ENCODE results near the gene CKS1B. TPM values are rescaled to one million over a fixed set of nuclear protein-coding genes. Genes with fewer than 3 reads are reported as not detected.

The CKS1B gene
- total RNA-seq, 4 donors from 2014 or later, result 3.6 to 15.7 (median 7.9) TPM

DNA sequence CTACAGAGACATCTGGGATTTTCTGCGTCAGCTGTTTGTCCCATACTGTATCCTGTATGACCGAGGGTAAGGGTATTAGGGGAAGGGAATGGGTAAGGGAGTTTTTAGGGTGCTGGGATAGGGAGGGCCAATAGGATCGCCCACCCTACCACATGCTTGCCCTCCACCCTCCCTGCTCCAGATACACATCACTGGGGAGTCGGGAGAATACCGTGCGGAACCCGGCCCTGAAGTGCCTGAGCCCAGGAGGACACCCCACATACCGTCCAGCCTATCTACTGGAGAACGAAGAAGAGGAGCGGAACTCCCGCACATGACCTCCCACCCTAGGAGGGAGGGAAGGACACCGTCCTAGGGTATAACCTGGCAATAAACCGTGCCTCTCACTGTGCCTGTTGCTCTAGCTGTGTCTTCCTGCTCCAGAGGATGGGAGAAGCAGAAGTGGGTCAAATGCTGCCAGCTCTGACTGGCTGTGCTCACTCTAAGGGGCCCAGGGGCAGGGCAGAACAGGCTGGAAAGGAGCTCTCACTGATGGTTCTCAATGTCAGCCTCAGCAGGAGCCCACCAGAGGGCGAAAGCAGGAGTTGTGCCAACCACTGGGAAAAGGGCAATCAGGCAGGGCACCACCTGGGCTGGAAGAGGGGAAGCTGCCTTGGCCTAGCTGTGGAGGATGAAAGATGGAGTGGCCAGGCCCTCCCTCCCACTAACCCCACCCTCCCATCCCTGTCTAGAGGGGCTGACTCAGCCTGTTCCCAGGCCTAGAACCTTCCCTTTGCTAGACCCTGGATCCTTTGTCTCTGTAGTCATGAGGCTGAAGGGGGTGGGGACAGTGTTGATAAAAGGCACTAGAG, 18.5 kb downstream of the CKS1B start:
- in situ Hi-C loops (cut with MboI; ENCODE audit: low sequenced_read_pairs in 4 of 4), result no loop called here
- TF ChIP-seq, protein P1, sequence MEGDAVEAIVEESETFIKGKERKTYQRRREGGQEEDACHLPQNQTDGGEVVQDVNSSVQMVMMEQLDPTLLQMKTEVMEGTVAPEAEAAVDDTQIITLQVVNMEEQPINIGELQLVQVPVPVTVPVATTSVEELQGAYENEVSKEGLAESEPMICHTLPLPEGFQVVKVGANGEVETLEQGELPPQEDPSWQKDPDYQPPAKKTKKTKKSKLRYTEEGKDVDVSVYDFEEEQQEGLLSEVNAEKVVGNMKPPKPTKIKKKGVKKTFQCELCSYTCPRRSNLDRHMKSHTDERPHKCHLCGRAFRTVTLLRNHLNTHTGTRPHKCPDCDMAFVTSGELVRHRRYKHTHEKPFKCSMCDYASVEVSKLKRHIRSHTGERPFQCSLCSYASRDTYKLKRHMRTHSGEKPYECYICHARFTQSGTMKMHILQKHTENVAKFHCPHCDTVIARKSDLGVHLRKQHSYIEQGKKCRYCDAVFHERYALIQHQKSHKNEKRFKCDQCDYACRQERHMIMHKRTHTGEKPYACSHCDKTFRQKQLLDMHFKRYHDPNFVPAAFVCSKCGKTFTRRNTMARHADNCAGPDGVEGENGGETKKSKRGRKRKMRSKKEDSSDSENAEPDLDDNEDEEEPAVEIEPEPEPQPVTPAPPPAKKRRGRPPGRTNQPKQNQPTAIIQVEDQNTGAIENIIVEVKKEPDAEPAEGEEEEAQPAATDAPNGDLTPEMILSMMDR (IDR thresholded peaks at IDR 0.05 in 4 of 5, conservative IDR thresholded peaks at IDR 0.05 in 1 of 5), result no peak
- no peak for TF ChIP-seq POLR2A (IDR thresholded peaks at IDR 0.05)
- ATAC-seq, result no peak
- H3K9me3 ChIP-seq, result no peaks in the 10 kb centered on the region
- peaks cover 0 to 27% of the 10 kb centered on the region in 2 donors for H3K36me3 ChIP-seq
- H3K4me1 ChIP-seq, result peaks cover 0 to 5% of the 10 kb centered on the region in 2 donors
- no peaks in the 10 kb centered on the region for H3K27me3 ChIP-seq
- H3K27ac ChIP-seq, result no peak overlapping the region
- DNase-seq, result no peak
- intact Hi-C loops (cut with DNase I; ENCODE audit: low total_unique reads), result no loop called here
- no peak overlapping the region for H3K4me3 ChIP-seq

DNA sequence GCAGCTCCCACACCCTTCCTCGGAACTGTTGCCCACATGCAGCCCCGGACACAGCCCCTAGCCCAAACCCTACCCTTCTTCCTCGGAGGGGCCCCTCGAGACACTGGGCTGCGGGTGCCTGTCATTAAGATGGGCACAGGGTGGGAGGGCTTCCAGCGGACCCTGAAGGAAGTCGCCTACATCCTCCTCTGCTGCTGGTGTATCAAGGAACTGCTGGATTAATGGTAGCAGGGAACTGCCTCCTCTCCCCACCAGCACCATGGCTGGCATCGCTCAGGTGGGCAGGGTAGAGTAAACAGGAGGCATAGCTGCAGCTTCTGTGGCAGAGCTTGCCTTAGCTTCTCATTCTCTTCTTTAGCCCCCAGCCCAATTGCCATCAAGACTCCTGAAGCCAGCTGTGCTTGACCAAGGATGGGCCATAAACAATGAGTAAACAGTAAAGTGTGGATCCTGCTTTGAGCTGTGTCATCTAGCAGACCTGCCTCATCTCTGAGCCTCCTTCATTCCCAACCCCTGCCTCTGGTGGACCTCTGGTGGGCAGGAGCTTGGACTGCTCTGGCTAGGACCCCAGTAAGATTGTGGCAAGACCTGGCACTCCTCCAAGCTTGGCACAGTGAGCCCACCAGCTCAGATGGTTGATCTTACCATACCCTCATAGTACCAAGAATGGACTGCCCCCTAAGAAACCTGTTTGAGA, 19.2 kb downstream of the CKS1B start, which contains the start of gene LENEP:
TSS of gene LENEP (plus strand) at position 15 of the 697 bp plus-strand sequence. CDS start at position 37, 22 bp downstream.
- no peak for ATAC-seq
- Histone ChIP-seq H3K4me1 (peaks cover under 1 to 11% of the 10 kb centered on the region in 2 donors), H3K4me3 (no peak within 1 kb of the TSS), H3K27me3 (no peaks in the 10 kb centered on the region), H3K9me3 (no peaks in the 10 kb centered on the region), H3K27ac (no peak within 1 kb of the TSS), H3K36me3 (peaks cover 0 to 19% of the 10 kb centered on the region in 2 donors)
- in situ Hi-C loops (cut with MboI; ENCODE audit: low sequenced_read_pairs in 4 of 4), result no loop called here
- TF ChIP-seq, protein P1 (IDR thresholded peaks at IDR 0.05 in 4 of 5, conservative IDR thresholded peaks at IDR 0.05 in 1 of 5), result no peak
- no peak for TF ChIP-seq POLR2A (IDR thresholded peaks at IDR 0.05)
- DNase-seq, result no peak
- intact Hi-C loops (cut with DNase I; ENCODE audit: low total_unique reads), result no loop called here

DNA sequence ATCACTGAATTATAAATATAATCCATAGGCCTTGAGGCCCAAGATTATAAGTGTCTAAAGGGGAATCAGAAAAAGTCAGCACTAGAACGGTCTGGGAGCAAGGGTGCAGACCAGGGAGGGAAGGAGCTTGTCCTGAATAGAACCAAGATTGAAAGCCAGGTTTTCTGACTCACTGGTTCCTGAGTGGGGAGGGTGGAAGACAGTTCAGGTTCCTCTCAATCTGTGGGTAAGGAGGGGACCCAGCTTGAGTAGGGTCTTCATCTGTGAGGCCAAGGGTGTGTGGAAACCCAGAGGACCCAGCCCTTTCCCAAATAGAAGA, 19.7 kb downstream of the CKS1B start:
- Histone ChIP-seq H3K4me1 (peaks cover 5 to 11% of the 10 kb centered on the region in 2 donors), H3K36me3 (peaks cover 0 to 14% of the 10 kb centered on the region in 2 donors), H3K4me3 (no peak overlapping the region), H3K9me3 (no peaks in the 10 kb centered on the region), H3K27ac (no peak overlapping the region), H3K27me3 (no peaks in the 10 kb centered on the region)
- TF ChIP-seq, protein P1 (IDR thresholded peaks at IDR 0.05 in 4 of 5, conservative IDR thresholded peaks at IDR 0.05 in 1 of 5), result no peak
- TF ChIP-seq POLR2A (IDR thresholded peaks at IDR 0.05), result no peak
- DNase-seq (no peak), ATAC-seq (no peak)
- intact Hi-C loops (cut with DNase I; ENCODE audit: low total_unique reads), result no loop called here
- in situ Hi-C loops (cut with MboI; ENCODE audit: low sequenced_read_pairs in 4 of 4), result no loop called here

DNA sequence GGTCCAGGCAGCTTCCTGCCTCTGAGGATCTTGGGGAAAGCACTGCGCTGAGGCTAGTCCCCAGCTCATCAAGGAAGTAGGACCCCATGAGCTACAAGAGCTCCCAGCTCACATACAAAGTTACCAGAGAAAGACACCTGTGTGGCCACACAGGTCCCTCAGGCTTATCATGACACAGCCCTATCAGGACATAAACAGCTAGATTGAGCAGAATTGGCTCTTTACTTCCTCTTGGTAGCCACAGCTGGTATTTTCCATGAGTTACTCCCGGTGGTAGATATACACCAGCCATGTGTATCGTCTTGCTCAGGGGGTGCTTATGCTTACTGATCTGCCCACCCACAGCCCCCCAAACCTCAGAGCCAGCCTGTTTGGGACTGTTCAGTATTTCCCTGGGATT, 20.1 kb downstream of the CKS1B start:
- H3K27me3 ChIP-seq, result no peaks in the 10 kb centered on the region
- no peak overlapping the region for H3K4me3 ChIP-seq
- no peaks in the 10 kb centered on the region for H3K9me3 ChIP-seq
- no peak overlapping the region for H3K27ac ChIP-seq
- DNase-seq (no peak), ATAC-seq (no peak)
- no peak for TF ChIP-seq POLR2A (IDR thresholded peaks at IDR 0.05)
- TF ChIP-seq, protein P1 (IDR thresholded peaks at IDR 0.05 in 4 of 5, conservative IDR thresholded peaks at IDR 0.05 in 1 of 5), result no peak
- in situ Hi-C loops (cut with MboI; ENCODE audit: low sequenced_read_pairs in 4 of 4), result no loop called here
- H3K36me3 ChIP-seq, result peaks cover 0 to 10% of the 10 kb centered on the region in 2 donors
- intact Hi-C loops (cut with DNase I; ENCODE audit: low total_unique reads), result no loop called here
- peaks cover 7 to 15% of the 10 kb centered on the region in 2 donors for H3K4me1 ChIP-seq

All from gastrocnemius medialis (tissue), 4 donors.